HUES48 (cell line): ENCODE data around the gene KLRD1.

ENCODE experiments used
- H3K27ac ChIP-seq: one replicate; pipeline ENCODE4 v1.7.0; 2013; ENCODE audit warnings: low read depth, low read length, inconsistent platforms
- H3K27me3 ChIP-seq: 2 replicates; pipeline ENCODE4 v1.6.1; 2013; ENCODE audit warnings: mild to moderate bottlenecking, low read length; ENCODE audit not compliant: control insufficient read depth, insufficient read depth
- H3K36me3 ChIP-seq: 2 replicates; pipeline ENCODE4 v1.6.1; 2013; ENCODE audit warnings: low read length; ENCODE audit not compliant: control insufficient read depth, insufficient read depth
- H3K4me1 ChIP-seq: 2 replicates; pipeline ENCODE4 v1.6.1; 2013; ENCODE audit warnings: mild to moderate bottlenecking, low read length; ENCODE audit not compliant: control insufficient read depth, insufficient read depth
- H3K4me3 ChIP-seq: 2 replicates; pipeline ENCODE4 v1.5.1; 2013; ENCODE audit warnings: mild to moderate bottlenecking, low read depth, low read length
- H3K9ac ChIP-seq: 2 replicates; pipeline ENCODE4 v1.6.1; 2013; ENCODE audit warnings: mild to moderate bottlenecking, low read depth, low read length, moderate library complexity
- H3K9me3 ChIP-seq: 2 replicates; pipeline ENCODE4 v1.6.1; 2013; ENCODE audit warnings: low read length; ENCODE audit not compliant: control insufficient read depth, insufficient read depth

KLRD1 gene

GRCh38 chr12:10307630-10308029 lies at the start of gene KLRD1:
Gene KLRD1 (plus strand): TSS chr12:10307870. CDS start chr12:10308078, 208 bp downstream.
- no peak within 1 kb of the TSS for H3K27ac ChIP-seq
- H3K27me3 ChIP-seq = no peaks in the 10 kb centered on the region
- H3K36me3 ChIP-seq = no peaks in the 10 kb centered on the region
- H3K4me3 ChIP-seq = no peak within 1 kb of the TSS
- peaks cover 10% of the 10 kb centered on the region for H3K4me1 ChIP-seq
- no peaks in the 10 kb centered on the region for H3K9me3 ChIP-seq
- no peak within 1 kb of the TSS for H3K9ac ChIP-seq

DNA sequence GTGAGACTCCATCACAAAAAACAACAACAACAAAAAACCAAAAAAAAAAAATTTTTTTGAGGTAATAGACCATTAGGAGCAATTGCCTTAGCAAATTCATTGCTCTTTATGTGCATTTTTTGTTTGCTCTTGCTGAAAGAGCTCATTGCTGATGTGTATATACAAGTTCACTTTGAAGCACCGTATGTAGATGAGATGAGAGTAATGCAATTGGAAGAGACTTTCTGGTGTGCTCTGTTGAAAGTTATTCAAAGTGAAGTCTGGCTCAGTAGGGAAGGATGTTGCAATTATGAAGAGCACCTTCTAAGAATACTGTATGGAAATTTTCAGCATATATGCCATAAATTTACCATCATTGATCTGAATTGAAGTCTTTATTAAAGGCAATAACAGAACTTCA lies 46.7 kb upstream of the KLRD1 start:
- Histone ChIP-seq H3K36me3 (no peaks in the 10 kb centered on the region), H3K27me3 (no peaks in the 10 kb centered on the region), H3K4me3 (no peak overlapping the region), H3K9ac (no peak overlapping the region), H3K27ac (no peak overlapping the region), H3K9me3 (no peaks in the 10 kb centered on the region), H3K4me1 (no peaks in the 10 kb centered on the region)

DNA sequence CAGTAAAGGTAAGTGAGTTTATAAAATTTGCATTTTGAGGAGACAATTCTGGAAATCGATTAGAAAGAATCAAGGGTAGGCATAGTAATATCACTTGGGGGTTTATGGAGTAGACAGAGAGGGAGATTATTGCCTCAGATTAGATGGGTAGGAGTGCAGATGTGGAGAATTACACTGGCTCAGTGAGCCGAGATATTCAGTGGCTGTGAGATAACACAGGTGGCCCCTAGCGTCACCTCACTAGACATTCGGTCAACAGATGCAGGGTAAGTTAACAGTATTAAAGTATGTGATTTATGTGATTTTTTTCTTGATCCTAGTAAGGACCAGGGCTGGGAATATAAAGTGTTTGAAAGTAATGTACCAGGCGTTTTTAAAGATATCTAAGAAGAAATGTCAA lies 39.6 kb upstream of the KLRD1 start:
- H3K9me3 ChIP-seq = no peaks in the 10 kb centered on the region
- no peaks in the 10 kb centered on the region for H3K27me3 ChIP-seq
- no peak overlapping the region for H3K4me3 ChIP-seq
- no peaks in the 10 kb centered on the region for H3K4me1 ChIP-seq
- H3K27ac ChIP-seq = no peak overlapping the region
- no peaks in the 10 kb centered on the region for H3K36me3 ChIP-seq
- no peak overlapping the region for H3K9ac ChIP-seq

GRCh38 chr12:10272467-10272866 lies 35.2 kb upstream of the KLRD1 start:
- H3K9ac ChIP-seq = no peak overlapping the region
- H3K9me3 ChIP-seq = no peaks in the 10 kb centered on the region
- H3K27me3 ChIP-seq = no peaks in the 10 kb centered on the region
- H3K36me3 ChIP-seq = no peaks in the 10 kb centered on the region
- H3K27ac ChIP-seq = no peak overlapping the region
- H3K4me3 ChIP-seq = no peak overlapping the region
- no peaks in the 10 kb centered on the region for H3K4me1 ChIP-seq

DNA sequence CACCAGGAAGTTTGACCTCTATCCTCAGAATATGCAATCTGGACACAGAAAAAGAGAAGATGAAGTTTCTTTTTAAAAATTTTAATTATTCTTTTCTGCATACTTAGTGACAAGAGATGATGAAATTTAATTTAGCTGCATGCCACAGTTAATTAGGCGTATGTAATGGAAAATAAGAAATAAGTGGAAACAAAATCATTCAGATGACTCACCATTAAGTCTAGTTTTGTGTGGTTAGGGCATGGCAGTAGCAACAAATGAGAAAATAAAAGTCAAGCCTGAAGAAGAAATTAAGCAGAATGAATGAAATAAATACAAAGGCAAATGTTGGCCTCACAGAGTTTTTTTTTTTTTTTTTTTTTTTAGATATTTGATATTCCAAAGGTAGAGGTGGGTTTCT lies 30.9 kb upstream of the KLRD1 start:
- Histone ChIP-seq H3K27ac (no peak overlapping the region), H3K4me1 (no peaks in the 10 kb centered on the region), H3K27me3 (no peaks in the 10 kb centered on the region), H3K9me3 (no peaks in the 10 kb centered on the region), H3K9ac (no peak overlapping the region), H3K36me3 (no peaks in the 10 kb centered on the region), H3K4me3 (no peak overlapping the region)

GRCh38 chr12:10278104-10278503 lies 29.6 kb upstream of the KLRD1 start:
- Histone ChIP-seq H3K4me3 (no peak overlapping the region), H3K36me3 (no peaks in the 10 kb centered on the region), H3K27ac (no peak overlapping the region), H3K9ac (no peak overlapping the region), H3K27me3 (no peaks in the 10 kb centered on the region), H3K9me3 (no peaks in the 10 kb centered on the region), H3K4me1 (no peaks in the 10 kb centered on the region)

GRCh38 chr12:10279937-10280336 lies 27.7 kb upstream of the KLRD1 start:
- no peaks in the 10 kb centered on the region for H3K36me3 ChIP-seq
- no peak overlapping the region for H3K4me3 ChIP-seq
- no peak overlapping the region for H3K9ac ChIP-seq
- no peaks in the 10 kb centered on the region for H3K9me3 ChIP-seq
- no peaks in the 10 kb centered on the region for H3K4me1 ChIP-seq
- no peak overlapping the region for H3K27ac ChIP-seq
- no peaks in the 10 kb centered on the region for H3K27me3 ChIP-seq

DNA sequence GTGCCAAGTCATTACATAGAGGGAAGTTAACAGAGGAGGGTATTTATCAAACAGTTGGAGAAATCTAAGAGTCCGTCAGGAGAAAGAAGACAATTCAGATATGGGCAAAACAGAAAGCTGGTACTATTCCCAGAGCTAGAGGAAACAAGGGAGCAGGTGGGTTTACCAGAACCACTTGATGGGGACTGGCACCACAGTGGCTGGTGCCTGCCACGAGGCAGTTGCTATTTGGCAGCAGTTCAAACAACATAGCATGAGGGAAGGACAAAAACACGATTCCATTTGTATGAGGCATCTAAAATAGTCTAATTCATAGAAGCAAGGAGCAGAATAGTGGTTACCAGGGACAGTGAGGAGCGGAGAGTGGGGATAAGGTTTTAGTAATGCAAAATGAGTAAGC lies 24.6 kb upstream of the KLRD1 start:
- H3K9me3 ChIP-seq = no peaks in the 10 kb centered on the region
- no peaks in the 10 kb centered on the region for H3K27me3 ChIP-seq
- H3K4me3 ChIP-seq = no peak overlapping the region
- no peaks in the 10 kb centered on the region for H3K4me1 ChIP-seq
- no peak overlapping the region for H3K27ac ChIP-seq
- H3K9ac ChIP-seq = no peak overlapping the region
- H3K36me3 ChIP-seq = no peaks in the 10 kb centered on the region

DNA sequence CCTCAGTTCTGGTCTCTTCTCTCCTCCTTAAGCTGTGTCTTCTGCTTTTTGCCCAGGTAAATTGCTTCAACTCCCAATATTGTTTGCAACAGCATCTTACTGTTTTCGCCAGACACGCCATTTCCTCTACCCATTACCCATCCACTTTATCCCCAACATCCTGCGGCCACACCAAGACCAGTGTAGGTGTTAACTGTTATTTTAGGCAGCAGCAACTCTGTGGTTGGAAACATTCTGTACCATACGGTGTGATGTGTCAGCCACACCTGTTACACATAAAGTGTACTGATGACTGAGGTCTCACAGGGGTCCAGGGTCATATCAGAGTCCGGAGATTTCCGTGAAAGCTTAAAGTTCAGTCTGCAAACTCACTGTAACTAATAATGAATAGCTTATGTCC lies 21.8 kb upstream of the KLRD1 start:
- Histone ChIP-seq H3K36me3 (no peaks in the 10 kb centered on the region), H3K27ac (no peak overlapping the region), H3K9ac (no peak overlapping the region)

DNA sequence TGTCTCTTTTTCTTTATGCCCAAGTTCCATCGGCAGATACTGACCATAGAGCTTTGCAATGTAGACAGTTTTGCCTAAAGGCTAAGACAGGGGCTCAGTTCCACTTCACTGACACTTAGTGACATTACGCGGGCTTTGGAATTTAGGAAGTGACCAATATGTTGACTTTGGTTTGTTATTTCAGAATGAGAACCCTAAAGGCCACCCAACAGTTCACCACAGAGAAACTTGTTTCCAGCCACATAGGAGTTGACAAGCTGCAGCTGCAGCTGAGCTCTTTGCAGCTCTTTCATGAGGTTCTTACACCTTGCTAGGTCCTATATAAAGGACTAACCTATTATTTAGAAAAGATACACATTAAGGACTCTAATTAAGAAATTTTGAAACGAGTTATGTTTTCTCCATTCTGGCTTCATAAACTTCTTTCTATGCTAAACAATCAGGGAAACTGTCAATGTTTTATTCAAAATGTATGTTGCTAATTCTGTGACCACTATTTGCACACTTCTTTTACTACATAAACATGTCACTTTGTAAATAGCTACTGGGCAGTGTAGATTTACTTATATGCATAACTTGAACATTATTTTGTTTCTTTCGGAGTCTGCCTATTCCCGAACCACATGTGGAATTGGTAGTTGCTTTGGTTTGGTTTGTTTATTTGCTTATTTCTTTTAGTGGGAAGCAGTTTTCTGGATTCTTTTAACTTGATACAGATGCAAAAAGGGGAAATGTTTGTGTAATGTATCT lies 18.5 kb upstream of the KLRD1 start:
- Histone ChIP-seq H3K9me3 (no peaks in the 10 kb centered on the region), H3K4me3 (no peak overlapping the region), H3K27ac (no peak overlapping the region), H3K36me3 (no peaks in the 10 kb centered on the region), H3K27me3 (no peaks in the 10 kb centered on the region), H3K9ac (no peak overlapping the region), H3K4me1 (no peaks in the 10 kb centered on the region)

More for the DNA sequence above, 21.8 kb upstream of the KLRD1 start:
- H3K4me1 ChIP-seq = no peaks in the 10 kb centered on the region
- no peak overlapping the region for H3K4me3 ChIP-seq
- no peaks in the 10 kb centered on the region for H3K27me3 ChIP-seq
- no peaks in the 10 kb centered on the region for H3K9me3 ChIP-seq

DNA sequence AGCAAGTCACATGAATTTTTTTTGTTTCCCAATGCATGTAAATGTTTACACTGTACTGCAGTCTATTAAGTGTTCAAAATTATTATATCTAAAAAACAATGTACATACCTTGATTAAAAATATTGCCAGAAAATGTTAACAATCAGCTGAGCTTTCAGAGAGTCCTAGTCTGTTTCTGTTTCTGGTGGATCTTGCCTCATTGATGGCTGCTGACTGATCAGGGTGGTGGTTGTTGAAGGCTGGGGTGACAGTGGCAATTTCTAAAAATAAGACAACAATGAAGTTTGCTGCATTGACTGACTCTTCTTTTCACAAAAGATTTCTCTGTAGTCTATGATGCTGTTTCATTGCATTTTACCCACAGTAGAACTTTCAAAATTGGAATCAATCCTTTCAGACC lies 16.6 kb upstream of the KLRD1 start:
- Histone ChIP-seq H3K4me3 (no peak overlapping the region), H3K9me3 (no peaks in the 10 kb centered on the region), H3K27ac (no peak overlapping the region), H3K36me3 (no peaks in the 10 kb centered on the region), H3K9ac (no peak overlapping the region), H3K27me3 (no peaks in the 10 kb centered on the region), H3K4me1 (no peaks in the 10 kb centered on the region)
